LHCN-M2 (cell line): ENCODE measurements around the gene RALGAPA2. TPM values are rescaled to one million over a fixed set of nuclear protein-coding genes. Genes with fewer than 3 reads are reported as not detected.
"Not testable (repeated sequence)": the region's sequence is repeated elsewhere in the genome, so short reads cannot be mapped to it uniquely, and the experiment has no call there.

Experiments
- DNase-seq: peaks from one replicate; pipeline ENCODE4 v3.0.0-alpha.2; 2012; ENCODE audit warnings: low read depth
- total RNA-seq: library from RNA; depleted of rRNA; stranded (reverse); fragments of >200 nt; gene quantifications from 2 replicates; pipeline ENCODE4 v1.2.3, GENCODE V29; 2014

Gene RALGAPA2
- total RNA-seq, 1 experiment from 2014 or later, result 8.7 TPM

DNA sequence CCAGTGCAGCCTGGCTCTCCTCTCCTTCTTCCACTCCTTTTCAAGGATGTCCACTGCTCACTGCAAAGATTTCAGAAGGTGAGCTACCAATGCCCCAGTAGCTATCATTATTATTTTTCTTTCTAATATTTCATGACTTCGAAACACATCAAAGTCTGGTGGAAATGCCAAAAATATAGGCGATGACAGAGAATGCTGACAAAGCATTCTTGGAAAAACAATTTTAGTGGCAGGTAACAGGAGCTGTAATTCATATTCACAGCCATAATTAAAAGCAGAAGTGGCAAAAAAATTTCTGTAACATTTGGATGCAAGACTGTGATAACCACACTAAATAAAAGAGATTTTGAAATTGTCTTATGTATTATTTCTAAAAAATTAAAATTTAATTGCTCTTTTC, 133.6 kb downstream of the RALGAPA2 start:
- DNase-seq, result no peak

DNA sequence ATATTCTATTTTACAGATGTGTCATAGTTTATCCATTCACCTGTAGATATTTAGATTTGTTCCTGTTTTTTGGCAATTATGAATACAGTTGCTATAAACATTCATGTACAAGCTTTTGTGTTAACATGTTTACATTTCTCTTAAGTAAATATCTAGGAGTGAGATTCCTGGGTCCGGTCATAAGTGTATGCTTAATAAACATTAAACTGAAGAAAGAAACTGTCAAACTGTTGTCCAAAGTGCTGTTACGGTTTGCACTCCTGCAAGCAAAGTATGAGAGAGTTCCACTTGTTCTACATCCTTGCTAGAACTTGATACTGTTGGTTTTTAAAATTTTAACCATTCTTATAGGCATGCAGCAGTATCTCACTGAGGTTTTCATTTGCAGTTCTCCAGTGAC, 138.6 kb downstream of the RALGAPA2 start:
- DNase-seq, result no peak

DNA sequence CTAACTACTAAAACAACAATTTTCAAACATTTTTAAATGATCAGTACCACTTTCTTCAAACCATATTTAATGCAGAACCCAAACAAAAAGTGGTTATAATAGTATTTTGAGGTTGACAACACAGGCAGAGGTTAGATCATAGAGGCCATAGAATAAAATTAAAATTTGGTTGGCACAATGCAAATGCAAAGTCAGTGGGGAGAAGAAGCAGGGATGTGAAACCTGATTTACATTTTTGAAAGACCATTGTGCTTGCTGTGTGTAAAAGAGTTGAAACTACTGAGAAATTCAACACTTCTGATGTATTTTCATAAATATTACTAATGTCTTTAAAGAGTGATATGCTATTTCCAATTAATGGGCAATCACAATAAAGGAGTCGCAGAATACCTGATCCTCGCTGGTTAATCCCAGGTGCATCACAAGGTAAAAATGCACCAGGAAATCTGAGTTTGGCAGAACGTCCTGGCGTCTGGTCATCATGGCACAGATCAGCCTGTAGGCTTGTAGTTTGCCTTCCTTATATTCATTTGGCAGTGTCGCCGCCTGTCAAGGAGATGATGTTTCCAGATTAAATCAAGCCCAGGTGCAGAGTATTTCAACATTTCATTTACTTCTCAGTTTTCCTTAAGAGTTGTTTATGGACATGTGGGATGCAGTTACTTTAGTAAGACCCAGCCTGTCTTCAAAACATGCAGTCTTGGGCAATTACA, 141.2 kb downstream of the RALGAPA2 start:
- DNase-seq, result no peak

DNA sequence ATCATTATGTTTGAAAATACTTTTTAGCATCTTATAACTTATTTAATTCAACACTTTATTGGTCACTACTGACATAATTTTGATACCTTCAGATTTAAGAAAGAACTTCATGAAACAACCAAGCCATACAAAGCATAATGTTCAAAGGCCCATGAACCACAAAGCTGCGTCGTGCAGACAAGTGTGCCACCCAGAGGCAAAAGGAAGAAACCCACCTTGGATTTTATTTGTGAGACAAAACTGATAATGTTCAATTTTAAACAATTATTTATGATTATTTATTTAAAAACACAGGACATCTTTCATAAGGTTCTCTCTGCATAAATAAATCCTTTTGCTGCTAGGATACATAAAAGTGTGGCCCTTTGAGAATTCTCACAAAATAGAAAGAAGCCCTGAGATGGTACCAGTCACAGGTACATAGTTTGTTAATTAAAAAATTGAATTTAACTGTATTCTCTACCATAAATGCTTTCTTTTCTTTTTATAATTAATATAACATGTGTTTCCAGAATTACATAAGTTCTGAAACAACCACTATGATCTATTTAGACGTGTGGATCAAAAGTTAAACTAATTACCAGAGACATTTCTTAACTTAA, 143.7 kb downstream of the RALGAPA2 start:
- peak; percentile 36 for DNase-seq

DNA sequence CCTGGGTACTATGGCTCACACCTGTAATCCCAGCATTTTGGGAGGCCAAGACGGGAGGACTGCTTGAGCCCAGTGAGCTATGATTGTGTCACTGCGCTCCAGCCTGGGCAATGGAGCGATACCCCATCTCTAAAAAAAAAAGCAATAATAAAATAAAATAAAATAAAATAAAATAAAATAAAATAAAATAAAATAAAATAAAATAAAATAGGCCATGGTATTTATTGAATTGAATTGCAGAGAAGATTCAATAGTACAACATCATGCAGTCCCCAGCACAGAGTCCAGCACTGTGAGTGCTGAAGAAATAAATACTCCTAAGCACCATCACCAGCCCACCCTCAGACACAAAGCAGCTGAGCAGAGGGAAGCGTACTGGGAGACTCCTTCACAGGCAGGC, 144.7 kb downstream of the RALGAPA2 start:
- DNase-seq, result no peak

DNA sequence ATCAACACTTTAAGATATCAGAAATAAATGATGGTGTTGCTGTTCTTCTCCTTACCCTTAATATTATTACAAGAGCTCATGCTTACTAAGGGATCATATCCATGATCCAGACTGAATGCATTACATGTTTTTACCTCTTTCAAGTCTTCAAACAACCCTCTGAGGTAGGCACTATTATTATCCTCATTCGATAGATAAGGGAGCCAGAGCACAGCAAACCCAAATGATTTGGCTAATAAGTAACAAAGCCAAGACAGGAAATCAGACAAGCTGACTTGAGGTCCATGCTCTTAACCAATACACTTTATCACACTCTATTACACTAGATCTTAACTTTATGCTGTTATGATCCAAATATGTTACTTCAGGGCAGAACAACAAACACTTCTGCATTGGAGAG, 145.9 kb downstream of the RALGAPA2 start:
- no peak for DNase-seq

DNA sequence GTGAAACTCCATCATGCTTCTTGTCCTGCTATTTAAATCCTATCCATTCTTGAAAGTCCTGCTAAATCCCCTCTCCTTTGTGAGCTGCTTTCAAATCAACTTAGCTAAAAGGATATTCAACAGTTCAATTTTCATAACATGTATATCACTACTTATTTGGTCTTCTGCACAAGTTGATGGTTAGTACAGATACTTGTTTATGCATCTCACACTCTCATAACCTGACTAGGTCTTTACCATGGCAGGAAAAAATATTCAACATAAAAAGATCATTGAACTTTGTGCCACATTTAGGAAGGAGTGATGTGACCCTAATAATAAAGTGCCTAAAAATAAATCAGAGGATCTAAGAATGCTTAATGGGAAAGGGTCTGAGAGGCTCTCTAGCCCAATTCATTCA, 148.2 kb downstream of the RALGAPA2 start:
- DNase-seq, result no peak

DNA sequence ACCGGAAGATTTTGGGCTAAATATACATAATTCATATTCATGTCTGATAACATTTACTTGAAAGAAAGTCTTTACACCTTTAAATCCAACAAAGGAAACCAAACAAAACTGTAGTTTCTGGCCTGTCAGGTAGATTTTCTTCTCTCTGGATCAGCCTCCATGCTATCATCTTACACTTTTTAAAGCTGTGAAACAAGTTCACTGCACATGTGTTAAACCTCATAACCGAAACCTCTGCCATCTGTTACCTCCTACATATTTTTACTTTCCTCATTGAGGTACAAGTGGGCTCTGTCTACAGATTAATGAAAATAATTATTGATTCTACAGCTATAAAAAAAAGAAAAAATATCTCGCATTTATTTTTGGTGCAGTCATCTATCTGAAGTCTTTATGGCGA, 149.9 kb downstream of the RALGAPA2 start:
- DNase-seq, result no peak

DNA sequence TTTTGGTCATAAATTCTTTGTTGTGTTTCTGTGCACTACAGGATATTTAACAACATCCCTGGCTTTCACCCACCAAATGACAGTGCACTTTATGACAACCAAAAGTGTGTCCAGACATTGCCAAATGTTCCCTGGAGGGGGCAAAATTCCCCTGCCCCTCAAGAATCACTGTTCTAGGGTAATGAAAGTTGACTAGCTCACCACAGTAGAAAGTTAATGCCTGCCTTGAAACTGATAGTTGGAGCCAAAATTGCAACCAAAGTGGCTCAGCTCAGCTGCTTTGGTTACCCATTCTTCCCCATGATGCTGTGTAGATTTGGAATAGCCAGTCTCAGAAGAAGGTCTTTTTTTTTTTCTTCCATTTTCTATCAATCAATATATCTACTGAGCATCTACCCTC, 150.6 kb downstream of the RALGAPA2 start:
- DNase-seq, result no peak

DNA sequence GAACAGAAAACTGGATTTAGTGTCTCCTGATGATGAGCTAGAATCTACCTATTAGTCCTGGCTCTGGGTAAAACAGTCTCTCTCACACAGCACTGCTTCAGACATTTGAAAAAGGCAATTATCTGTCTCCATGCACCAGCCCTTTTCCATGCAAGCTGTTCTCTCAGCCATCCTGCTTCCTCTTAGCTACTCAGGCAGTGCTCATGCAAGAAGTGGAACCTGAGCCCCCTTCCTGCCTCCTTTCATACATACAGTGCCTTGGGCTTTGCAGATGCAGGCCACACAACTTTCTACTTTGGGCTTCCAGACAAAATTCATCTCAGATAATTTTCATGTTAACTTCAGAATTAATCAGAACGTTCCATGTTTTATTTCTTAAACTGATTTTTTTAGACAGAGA, 151.3 kb downstream of the RALGAPA2 start:
- DNase-seq, result no peak

DNA sequence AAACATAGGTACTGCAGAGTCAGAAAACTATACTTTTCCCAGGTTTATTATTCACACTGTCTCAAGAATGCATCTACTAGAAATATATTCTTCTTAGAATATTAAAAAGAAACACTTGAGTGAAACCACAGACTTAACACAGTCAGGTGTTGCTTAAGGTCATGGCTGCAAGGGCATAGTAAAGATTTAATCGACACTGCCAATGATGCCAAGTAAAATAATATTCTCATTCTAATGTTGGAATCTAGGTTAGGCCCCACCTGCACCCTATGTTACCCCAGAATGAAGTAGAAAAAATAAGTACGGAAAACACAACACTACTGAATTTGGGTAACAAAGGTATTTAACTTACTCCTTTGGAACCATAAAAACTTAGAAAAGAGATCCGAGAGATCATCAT, 155.0 kb downstream of the RALGAPA2 start:
- no peak for DNase-seq

DNA sequence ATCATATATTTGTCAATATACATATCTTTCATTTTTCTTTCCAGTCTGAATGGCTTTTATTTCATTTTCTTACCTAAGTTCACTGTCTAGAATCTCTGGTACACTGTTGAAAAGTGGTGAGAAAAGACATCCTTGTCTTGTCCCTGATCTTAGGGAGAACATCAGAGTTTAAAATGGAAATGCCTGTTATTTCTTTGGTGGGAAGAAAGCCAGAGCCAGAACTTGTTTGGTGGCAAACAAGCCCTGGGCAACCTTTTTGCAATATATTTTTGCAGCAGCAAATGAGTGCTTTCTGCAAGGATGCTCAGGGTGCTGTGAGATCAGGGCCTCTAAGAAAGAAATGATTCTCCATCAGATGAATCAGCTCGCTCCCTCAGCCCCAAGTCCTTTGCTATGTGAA, 156.6 kb downstream of the RALGAPA2 start:
- DNase-seq, result no peak

DNA sequence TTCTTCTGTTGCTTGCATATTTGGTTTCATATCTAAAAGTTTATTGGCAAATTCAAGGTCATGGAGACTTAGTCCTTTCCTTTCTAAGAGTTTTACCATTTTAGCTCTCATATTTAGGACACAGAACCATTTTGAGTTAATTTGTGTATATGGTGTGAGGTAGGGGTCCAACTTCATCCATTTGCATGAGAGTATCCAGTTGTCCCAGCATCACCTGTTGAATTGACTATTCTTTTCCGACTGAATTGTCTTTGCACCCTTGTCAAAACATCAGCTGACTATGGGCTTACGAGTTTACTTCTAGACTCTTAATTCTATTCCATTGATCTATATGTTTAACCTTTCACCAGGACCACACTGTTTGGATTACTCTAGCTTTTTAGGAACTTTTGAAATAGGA, 157.5 kb downstream of the RALGAPA2 start:
- DNase-seq, result no peak

DNA sequence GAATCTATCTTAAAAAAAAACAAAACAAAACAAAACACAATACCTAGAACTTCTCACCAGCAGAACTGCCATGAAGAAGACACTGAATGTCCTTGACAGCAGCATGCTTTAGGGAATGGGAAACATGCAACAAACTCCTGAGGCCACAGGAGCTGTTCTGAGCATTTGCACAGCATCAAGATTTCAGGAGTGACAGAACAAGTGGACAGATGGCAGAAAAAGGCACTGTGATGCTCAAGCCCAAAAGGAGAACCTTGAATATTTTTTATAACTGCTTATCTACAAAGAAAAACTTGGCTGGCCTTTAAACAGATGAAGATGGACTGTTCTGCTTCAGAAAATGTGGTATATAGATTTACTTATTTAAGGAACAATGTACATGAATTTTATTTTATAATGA, 158.9 kb downstream of the RALGAPA2 start:
- DNase-seq, result no peak

DNA sequence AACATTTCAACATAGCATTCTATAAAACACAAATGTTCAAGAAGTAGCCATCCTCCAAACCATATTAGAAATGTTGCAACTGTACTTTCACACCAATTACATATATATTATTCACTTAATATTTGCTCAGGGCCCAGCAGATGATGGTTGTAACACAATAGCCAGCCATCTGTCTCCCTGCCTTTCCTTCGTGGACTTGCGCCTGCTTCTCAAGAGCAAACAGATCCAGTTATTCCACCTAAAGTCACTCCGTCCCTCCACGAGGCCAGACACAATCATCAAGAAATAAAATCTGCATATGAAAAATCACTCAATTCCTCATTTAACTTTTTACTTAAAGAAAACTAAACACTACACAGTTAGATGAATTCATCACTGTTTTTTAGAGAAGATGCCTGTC, 160.4 kb downstream of the RALGAPA2 start:
- DNase-seq, result no peak

DNA sequence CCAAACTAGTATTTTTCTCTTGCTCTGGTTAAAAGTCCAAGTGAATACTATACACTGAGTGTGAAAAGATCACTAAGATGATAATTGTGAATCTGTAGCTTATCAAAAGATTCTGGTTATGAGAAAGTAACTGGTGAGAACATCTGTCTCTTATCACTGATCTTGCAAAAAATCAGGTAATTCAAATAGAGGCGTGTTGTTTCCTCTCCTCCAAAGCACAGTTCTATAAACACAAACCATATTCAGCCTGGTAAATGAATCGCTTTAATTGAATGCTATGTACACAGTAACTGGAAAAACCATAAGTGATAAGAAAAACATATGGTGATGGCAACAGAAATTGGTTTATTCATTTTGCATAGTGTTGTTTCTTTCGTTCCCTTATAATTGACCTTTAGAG, 161.0 kb downstream of the RALGAPA2 start:
- DNase-seq, result no peak

DNA sequence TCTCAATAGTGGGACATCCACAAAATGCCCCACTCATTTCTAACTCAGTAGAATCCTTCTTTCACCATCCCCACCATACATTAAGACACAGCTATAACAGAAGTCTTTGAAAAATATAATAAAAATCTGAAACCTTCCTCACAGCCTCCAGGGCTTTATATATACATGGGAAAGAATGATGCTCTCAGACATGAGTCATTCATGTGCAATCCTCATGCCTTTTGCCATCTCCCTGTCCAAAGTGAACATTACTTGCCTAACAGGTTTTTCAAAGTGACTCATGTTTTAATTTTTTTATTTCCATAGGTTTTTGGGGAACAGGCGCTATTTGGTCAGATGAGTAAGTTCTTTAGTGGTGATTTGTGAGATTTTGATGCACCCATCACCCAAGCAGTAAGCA, 162.7 kb downstream of the RALGAPA2 start:
- DNase-seq, result peak; percentile 89

DNA sequence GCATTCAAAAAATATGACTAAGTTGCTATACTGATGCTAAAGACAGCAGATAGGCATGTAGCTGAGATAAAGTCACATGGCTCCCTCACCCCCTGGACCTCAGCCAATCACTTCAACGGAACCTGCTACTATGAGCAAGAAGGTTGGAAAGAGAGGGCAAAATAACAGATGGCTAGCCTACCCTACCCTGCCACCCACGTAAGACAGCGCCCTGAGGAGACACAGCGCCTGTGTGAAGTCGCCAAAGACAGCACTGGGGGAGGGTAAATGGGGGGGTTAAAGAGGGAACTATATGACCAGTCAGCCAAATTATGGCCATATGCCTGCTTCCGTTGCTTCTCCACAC, 163.2 kb downstream of the RALGAPA2 start:
- peak; percentile 30 for DNase-seq

DNA sequence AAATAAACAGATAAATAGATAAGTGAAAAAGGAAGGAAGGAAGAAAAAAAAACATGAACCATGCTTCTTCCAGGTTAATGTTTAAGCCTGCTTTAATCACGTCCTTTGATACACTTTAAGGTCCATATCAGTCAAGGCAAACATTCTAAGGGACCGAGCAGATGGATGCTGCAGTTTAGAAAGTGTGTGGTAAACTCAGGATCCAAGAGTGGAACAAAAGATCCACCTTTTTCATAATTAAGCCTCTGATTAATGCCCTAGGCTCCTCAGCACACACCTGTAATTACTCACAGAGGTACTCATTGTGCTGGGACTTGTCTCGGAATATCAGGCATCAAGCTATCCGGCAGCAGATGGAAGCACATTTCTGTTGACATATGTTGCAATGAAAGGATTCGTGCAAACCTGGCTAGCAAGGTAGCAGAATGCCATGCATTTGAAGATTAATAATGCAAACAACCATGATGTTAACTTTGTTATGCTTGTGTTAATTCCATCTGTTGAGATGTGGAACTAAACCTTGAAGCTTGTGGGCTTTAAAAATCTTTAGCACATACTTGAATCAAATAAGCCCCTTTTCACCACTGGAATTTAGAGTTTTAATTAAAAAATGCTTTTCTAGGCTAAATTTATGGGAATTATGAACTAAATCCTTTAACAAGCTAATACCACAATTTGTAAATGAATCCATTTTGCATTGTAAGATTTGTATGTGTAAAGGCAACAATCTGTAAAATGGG, 163.7 kb downstream of the RALGAPA2 start:
- no peak for DNase-seq

DNA sequence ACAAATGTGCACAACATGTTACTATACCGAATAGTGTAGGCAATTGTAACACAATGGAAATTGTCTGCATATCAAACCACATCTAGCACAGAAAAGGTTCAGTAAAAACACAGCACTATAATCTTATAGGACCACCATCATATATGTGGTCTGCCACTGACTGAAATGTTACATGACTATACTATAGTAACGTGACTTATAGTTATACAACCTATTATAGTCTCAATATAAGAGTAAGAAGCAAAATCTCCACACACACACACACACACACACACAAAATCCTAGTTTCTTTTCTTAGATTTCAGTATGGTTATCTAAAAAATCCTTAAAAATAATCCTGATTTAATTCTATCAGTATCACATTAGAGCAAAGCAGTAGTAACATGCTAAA, 164.6 kb downstream of the RALGAPA2 start:
- DNase-seq, result no peak

DNA sequence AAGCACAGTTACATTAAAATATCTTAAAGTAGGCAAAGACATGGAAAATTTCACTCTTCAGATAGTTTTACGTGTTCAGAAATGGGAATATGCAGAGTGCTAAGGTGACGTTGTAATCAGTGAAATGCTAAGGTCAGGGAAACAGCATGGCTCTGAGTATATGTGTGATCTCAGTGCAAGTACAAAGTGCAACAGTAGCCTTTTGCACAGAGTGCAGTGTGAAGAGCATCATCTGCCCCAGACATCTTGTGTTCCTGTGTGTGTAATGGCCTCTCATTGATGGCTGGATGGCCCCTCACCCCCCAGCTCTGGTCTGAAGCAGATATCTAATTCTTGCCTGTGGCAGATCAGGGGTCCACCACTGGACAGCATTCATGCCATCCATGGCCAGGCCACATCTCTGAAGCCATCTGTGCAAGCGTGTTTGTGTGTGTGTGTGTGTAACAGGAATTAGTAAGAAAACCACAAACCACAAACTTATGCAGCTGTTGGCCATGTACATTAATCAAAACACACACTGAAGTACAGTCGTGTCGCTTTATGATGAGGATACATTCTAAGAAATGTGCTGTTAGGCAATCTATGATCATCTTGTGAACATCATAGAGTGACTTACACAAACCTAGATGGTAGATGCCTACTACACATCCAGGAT, 165.1 kb downstream of the RALGAPA2 start:
- peak; percentile 80 for DNase-seq

DNA sequence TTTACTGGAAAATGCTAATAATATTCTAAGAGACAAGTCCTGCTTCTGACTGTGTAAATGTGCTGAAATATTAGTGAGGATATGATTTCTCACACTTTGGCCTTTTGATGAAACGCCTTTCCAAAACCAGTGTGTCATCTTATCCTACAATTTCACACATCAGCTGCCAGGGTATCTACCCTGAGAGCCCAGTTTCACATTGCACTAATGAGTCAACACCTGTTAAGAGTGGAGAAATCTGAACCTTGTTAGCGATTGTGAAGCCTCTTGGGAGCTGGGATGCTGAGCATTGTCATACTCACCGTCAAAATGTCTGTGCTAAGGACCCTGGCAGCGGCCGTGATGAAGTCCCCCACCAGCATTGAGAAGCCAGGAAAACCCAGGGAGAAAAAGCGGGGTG, 166.0 kb downstream of the RALGAPA2 start:
- peak; percentile 72 for DNase-seq

DNA sequence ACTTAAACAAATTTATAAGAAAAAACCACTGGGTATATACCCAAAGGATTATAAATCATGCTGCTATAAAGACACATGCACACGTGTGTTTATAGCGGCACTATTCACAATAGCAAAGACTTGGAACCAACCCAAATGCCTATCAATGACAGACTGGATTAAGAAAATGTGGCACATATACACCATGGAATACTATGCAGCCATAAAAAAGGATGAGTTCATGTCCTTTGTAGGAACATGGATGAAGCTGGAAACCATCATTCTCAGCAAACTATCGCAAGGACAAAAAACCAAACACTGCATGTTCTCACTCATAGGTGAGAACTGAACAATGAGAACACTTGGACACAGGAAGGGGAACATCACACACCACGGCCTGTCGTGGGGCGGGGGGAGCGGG, 169.1 kb downstream of the RALGAPA2 start:
- not testable (repeated sequence) for DNase-seq
